Thyroid gland (tissue), 4 donors: ENCODE results near the gene WNT11. TPM values are rescaled to one million over a fixed set of nuclear protein-coding genes. Genes with fewer than 3 reads are reported as not detected.

Experiments
- DNase-seq, 2 donors: peaks; one replicate each; pipeline ENCODE4 v3.0.0-alpha.2; 2019
- H3K27ac ChIP-seq, 3 donors: fragments of 200-600 bp; sonication (generic); 1 replicate in 2 of 3; 2 replicates in 1 of 3; pipeline ENCODE4 v1.5.1; 2016 to 2019; ENCODE audit warnings: mild to moderate bottlenecking in 1 of 3, moderate library complexity in 1 of 3
- H3K27me3 ChIP-seq: fragments of 200-600 bp; sonication (generic); one replicate; pipeline ENCODE4 v1.5.1; 2019
- H3K36me3 ChIP-seq, 2 donors: fragments of 200-600 bp; sonication (generic); one replicate each; pipeline ENCODE4 v1.5.1; 2016 to 2019
- H3K4me1 ChIP-seq, 2 donors: fragments of 200-600 bp; sonication (generic); one replicate each; pipeline ENCODE4 v1.5.1; 2017 to 2019
- H3K4me3 ChIP-seq, 3 donors: fragments of 200-600 bp; sonication (generic); replicated peaks in 1 of 3; 1 replicate in 2 of 3; 2 replicates in 1 of 3; pipeline ENCODE4 v1.5.1; 2016; ENCODE audit warnings: mild to moderate bottlenecking in 1 of 3
- H3K9me3 ChIP-seq: fragments of 200-600 bp; sonication (generic); one replicate; pipeline ENCODE4 v1.5.1; 2017
- CTCF ChIP-seq, 6 experiments: fragments of 200-600 bp in 3 of 6; fragments of 450-650 bp in 3 of 6; sonication (generic) in 3 of 6; IDR thresholded peaks; one replicate each; pipeline ENCODE4 v1.5.1; 2016 to 2019; ENCODE audit warnings: antibody characterized with exemption in 6 of 6, mild to moderate bottlenecking in 2 of 6, inconsistent platforms in 1 of 6, moderate library complexity in 1 of 6
- POLR2A ChIP-seq, 2 donors: fragments of 450-650 bp; IDR thresholded peaks; one replicate each; pipeline ENCODE4 v1.6.1; 2017; ENCODE audit warnings: antibody characterized with exemption in 2 of 2, mild to moderate bottlenecking in 2 of 2, moderate library complexity in 1 of 2
- WGBS, 2 donors: methylation state at CpG; one replicate each; pipeline ENCODE4 v1.1.5; 2017; 5-methylcytosine and 5-hydroxymethylcytosine counted together
- intact Hi-C: fragments of 100-400 bp; cut with DNase I; formaldehyde crosslinking; loops from one replicate; pipeline ENCODE4 v1.15.1; 2023
- total RNA-seq, 4 donors: library from RNA; depleted of rRNA; stranded (reverse); fragments of >200 nt; gene quantifications; one replicate each; pipeline ENCODE4 v1.2.3, GENCODE V29; 2016

WNT11 gene
- total RNA-seq, 4 donors from 2014 or later, result 7.3 to 31.5 (median 10.7) TPM

DNA sequence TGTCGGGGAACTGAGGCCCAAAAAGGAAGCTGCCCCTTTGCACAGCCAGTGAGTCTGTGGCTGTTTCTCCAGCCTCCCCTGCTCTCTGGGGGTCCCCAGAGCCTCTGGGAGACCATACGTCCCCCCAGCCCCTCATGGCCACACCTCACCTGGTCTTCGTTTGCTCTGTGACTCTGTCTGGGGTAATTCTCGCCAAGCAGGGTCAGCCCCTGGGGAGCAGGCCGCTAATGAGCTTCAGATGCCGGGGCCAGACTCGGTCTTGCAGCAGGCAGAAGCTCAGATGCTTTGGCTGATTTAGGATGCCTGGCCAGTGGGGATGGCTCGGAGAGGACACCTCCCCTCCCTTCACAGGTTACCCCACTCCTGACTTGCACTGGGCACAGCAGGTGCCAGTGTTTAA, 24.1 kb upstream of the WNT11 start:
- no peak for DNase-seq
- 84 to 85% methylated on average over 4 to 5 of the region's 8 CpGs for WGBS, 2 donors
- H3K9me3 ChIP-seq, result no peaks in the 10 kb centered on the region
- H3K27ac ChIP-seq, result no peak overlapping the region
- no peaks in the 10 kb centered on the region for H3K27me3 ChIP-seq
- no peaks in the 10 kb centered on the region for H3K36me3 ChIP-seq
- H3K4me1 ChIP-seq, result peaks cover 0 to 13% of the 10 kb centered on the region in 2 donors
- TF ChIP-seq POLR2A (IDR thresholded peaks at IDR 0.05) (no peak), CTCF (IDR thresholded peaks at IDR 0.05) (no peak)
- H3K4me3 ChIP-seq, result no peak overlapping the region
- intact Hi-C loops, result no loop called here

DNA sequence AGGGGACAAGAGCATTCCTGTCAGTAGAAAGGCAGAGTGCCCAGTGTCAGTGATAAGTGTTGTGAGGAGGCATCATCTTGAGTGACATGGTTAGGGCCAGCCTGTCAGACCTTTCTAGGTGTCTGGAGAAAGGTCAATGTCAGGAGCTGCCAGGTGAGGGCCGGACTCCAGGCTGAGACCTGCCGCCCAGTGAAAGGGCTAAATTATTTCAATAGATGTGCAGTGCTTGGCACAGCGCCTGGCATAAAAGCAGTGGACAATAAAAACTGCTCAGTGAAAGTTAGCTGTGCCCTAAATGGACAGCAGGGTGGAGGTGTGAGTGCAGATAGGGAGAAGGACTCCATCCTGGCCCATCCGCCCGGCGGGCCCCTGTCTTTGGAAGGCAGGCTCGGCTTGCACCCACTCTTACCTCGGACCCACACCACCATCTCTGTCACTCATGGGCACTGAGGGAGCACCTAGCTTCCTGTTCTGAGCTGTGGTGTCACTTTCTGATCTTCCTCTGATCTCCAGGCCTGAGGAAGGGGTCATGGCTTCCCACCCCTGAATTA, 23.5 kb upstream of the WNT11 start:
- WGBS, 2 donors, result 86 to 92% methylated on average over 6 to 8 of the region's 8 CpGs
- H3K27ac ChIP-seq, result no peak overlapping the region

DNA sequence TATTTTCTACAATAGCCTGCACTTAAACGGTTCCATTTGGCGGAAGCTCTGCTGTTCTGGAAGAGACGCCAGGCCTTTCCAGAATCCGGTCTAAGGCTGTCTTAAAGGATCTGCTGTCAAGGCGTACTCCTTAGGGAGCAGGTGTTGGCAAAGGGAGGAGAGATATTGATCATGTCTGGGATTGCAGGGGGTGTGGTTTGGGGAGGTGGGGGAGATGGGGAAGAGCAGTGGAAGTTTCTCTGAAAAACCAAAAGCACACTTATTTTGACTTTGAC, 22.5 kb upstream of the WNT11 start:
- Histone ChIP-seq H3K27ac (no peak overlapping the region), H3K9me3 (no peaks in the 10 kb centered on the region), H3K4me3 (no peak overlapping the region), H3K4me1 (peaks cover 0 to 5% of the 10 kb centered on the region in 2 donors), H3K27me3 (no peaks in the 10 kb centered on the region), H3K36me3 (no peaks in the 10 kb centered on the region)
- WGBS, 2 donors, result 76 to 85% methylated on average over 5 of the region's 5 CpGs
- intact Hi-C loops, result no loop called here
- TF ChIP-seq POLR2A (IDR thresholded peaks at IDR 0.05), result no peak
- TF ChIP-seq CTCF (IDR thresholded peaks at IDR 0.05), result no peak
- no peak for DNase-seq

More for the DNA sequence above, 23.5 kb upstream of the WNT11 start:
- intact Hi-C loops, result no loop called here
- no peaks in the 10 kb centered on the region for H3K9me3 ChIP-seq
- TF ChIP-seq POLR2A (IDR thresholded peaks at IDR 0.05) (no peak), CTCF (IDR thresholded peaks at IDR 0.05) (no peak)
- DNase-seq, result no peak
- H3K4me1 ChIP-seq, result peaks cover 0 to 13% of the 10 kb centered on the region in 2 donors
- no peak overlapping the region for H3K4me3 ChIP-seq
- H3K27me3 ChIP-seq, result no peaks in the 10 kb centered on the region
- no peaks in the 10 kb centered on the region for H3K36me3 ChIP-seq

GRCh38 chr11:76228071-76228874, 22.0 kb upstream of the WNT11 start:
- TF ChIP-seq CTCF (IDR thresholded peaks at IDR 0.05) (no peak), POLR2A (IDR thresholded peaks at IDR 0.05) (no peak)
- H3K27me3 ChIP-seq, result no peaks in the 10 kb centered on the region
- no peak for DNase-seq
- no peak overlapping the region for H3K27ac ChIP-seq
- H3K9me3 ChIP-seq, result no peaks in the 10 kb centered on the region
- 78 to 80% methylated on average over 11 to 15 of the region's 15 CpGs for WGBS, 2 donors
- intact Hi-C loops, result no loop called here
- H3K36me3 ChIP-seq, result no peaks in the 10 kb centered on the region
- no peak overlapping the region for H3K4me3 ChIP-seq
- peaks cover 0 to 4% of the 10 kb centered on the region in 2 donors for H3K4me1 ChIP-seq

GRCh38 chr11:76226626-76227025, 20.3 kb upstream of the WNT11 start:
- no peak overlapping the region for H3K4me3 ChIP-seq
- no peaks in the 10 kb centered on the region for H3K36me3 ChIP-seq
- TF ChIP-seq CTCF (IDR thresholded peaks at IDR 0.05), result no peak
- no peak for TF ChIP-seq POLR2A (IDR thresholded peaks at IDR 0.05)
- H3K27ac ChIP-seq, result no peak overlapping the region
- H3K9me3 ChIP-seq, result no peaks in the 10 kb centered on the region
- no peaks in the 10 kb centered on the region for H3K27me3 ChIP-seq
- 95% methylated on average over 3 of the region's 3 CpGs for WGBS, 2 donors
- intact Hi-C loops, result no loop called here
- DNase-seq, result no peak
- peaks cover 0 to 4% of the 10 kb centered on the region in 2 donors for H3K4me1 ChIP-seq
